NCI-H2227 (cell line): Measurements from ENCODE around the gene AKNA.

Source experiments
- DNase-seq: peaks from one replicate; lab custom pipeline; 2025; ENCODE audit not compliant: unreplicated experiment; lab: John Stamatoyannopoulos, UW

Gene AKNA

DNA sequence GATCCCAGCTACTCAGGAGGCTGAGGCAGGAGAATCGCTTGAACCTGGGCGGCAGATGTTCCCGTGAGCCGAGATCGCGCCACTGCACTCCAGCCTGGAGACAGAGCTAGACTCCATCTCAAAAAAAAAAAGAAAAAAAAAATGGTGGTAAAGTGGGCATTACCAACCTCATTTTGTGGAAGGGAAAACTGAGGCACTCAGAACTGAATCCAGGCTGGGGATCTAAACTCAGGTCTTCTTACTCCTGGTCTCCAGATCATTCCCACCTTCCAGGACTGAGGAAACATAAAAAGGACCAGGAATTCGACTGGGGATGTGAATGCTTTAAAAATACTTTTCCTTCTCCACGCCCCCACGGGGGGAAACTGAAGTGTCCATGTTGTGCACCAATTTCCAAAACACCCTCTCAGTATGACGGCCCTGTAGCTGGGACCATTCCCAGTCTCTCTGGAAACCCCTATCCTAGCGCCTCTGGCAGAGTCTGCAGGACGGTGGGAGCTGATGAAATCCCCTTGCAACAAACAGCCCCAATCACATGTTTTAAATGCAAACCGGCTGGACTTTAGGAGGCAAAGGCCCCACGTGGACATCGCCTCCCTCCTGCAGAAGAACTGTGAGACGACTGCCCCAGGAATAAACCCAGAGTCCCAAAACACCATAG lies 8.9 kb upstream of the AKNA start:
- peak; percentile 17 for DNase-seq

DNA sequence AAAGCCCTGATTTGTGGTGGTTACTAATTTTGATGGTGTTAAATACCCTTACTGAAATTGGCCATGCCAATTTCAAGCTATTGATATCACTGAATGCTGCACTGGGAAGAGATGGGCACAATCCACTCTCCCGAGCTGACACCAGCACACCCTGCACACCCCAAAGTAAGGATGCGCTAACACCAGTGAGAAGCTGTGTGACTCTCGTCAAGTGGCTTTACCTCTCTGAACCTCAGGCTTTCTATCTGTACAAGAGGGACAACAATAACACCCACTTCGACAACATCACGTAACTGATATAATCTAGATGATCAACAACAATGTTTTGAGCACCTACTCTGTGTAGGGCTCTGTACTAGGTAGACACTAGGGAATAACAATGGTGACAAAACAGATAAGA lies 8.0 kb upstream of the AKNA start:
- no peak for DNase-seq

DNA sequence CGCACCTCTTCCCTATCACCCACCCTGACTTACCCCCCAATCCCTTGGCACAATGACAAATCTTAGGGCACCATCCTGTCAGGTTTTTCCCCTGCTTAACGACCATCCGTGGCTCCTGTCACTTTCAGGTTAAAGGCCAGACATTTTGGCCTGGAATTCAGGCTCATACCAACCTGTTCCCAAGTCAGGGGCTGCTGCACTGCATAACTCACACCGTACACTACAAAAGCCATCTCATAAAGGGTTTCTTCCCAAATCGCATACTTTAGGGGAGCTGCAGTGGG lies 7.5 kb upstream of the AKNA start:
- no peak for DNase-seq

DNA sequence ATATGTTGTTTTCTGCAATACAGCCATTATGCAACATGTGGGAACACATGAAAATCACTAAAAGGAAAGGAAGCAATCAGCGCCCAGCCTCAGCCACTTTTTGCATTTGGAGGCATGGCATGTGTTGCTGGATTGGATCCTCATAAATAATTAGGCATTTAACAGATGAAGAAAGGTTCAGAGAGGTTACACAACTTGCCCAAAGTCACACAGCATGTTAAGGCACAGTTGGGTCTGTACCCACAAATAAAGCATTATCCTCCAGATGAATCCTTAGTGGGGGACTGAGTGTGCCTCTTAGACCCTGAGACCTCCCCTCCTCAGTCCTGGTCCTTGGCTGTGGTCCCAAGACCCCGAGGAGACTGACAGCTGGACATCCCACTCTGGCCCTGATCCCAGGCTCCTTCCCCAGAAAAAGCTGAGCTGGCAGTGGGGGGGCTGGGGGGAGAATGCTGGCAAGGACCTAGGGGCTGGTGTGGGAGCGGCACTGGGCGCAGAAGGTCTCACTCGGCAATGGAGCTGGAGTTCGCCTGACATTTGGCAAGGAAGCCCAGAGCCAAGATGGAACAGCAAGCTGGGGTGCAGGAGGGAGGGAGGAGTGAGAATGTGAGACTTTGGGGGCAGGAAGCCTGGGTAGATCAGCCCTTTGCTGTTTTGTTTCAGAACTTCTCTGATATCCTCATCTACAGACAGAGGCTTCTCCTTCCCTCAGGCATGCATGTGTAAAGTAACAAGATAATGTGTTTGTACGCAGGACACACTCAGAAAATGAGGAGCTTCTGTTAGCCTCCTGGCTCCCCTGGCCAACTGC lies 6.9 kb upstream of the AKNA start:
- DNase-seq = no peak

DNA sequence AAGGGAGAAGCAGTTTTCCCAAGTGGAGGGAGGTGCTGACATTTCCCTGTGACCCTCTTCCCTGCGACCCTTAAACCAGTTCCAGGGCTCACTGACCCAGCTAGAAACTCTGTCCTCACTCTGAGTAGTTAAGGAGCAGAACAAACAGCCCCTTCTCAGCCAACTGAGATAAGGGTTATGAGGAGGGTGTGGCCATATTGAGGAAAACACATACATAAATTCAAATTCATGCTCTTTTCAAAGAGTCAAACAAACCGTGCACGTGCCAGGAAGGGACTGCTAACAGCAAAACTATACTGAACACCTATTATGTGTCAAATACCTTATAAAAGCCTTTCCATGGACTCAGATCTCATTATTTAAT lies 4.9 kb upstream of the AKNA start:
- no peak for DNase-seq

DNA sequence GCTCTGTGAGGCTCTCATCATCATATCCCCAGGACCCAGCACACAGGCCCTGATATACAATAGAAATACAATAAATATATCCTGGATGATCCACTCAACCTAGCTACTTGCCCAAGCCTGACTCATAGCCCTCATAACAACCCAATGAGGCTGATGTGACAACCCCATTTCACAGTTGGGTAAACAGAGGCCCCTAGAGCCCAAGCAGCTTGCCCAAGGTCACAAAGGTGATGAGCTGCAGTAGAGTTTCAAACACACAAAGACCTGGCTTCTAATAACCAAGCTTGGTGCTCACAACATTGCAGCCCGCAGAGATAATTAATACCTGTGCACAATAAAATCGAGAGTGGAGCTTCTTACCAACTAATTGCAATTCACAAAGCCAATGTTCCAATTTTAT lies 3.2 kb upstream of the AKNA start:
- DNase-seq = peak; percentile 69

DNA sequence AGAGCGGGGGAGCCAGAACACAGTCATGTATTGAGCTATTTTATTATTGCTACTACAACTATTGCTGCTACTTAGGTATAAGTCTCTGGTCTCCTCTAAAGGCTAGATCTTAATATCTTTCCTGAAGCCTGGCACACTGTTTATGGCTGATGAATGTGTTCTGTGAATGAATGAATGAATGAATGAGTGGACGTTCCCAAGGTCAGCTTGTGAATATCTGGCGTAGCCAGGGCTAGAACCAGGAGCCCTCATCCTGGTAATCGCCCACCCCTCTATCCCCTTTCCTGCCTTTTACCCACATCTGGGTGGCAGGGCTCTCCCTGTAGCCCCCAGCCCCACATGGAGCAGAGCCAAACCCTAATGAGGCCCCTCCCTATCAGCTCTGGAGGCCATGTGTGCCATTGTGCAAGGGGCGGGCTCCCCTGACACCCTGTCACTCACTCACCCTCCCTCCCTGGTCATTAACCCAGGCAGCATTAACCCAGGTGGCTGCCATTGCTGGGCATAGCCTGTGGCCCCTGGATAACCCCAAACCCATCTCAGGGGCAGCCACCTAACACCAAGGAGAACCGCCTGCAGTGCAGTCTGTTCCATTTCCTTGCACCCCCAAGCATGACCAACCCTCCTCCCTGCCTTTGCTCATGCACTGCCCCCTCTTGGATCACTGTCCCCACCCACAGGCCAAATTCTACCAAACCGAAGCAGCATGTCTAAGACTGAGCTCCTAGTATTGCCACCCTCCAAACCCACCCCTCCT lies 2.0 kb upstream of the AKNA start:
- no peak for DNase-seq

DNA sequence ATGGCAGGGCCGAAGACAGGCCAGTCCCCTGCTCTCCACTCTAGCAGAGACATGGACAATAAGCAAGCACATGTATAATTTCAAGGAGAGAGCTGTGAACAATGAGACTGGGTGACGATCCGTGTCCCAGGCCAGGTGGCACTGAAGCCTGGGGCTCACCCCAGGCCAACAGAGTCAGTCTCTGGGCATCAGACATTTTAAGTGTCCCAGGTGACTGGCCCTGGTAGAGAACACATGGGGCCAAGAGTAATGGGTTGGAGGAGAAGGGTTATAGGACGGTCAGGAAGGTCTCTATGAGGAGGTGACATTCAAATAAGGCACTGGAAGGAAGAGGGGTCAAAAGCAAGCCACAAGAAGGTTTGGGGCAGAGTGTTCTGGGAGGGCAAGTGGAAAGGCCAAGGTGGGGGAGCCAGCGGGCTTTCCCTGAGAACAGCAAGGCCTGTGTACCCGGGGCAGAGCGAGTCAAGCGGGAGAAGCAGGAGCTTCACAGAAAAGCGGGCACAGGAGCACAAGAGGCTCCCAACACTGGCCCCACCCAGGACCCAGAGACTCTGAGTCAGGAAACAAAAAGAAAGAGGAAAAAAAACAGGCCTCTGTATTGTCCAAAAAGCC lies 1.1 kb upstream of the AKNA start:
- DNase-seq = no peak

DNA sequence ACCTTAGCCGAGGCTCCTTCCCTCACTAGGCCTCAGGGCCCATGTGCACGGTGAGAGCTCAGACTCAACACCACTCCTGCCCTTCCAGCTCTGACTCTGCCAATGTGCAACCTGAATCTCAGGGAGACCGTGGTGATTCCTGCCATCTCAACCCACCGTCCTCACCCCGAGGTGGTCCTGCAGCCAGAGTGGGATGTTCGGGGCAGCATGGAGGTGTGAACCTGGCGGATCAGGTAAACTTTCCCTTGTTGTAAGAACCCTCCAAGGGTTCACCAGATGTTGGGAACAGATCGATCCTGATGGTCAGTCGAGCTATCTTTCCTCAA lies 538 bp upstream of the AKNA start:
- DNase-seq = no peak

DNA sequence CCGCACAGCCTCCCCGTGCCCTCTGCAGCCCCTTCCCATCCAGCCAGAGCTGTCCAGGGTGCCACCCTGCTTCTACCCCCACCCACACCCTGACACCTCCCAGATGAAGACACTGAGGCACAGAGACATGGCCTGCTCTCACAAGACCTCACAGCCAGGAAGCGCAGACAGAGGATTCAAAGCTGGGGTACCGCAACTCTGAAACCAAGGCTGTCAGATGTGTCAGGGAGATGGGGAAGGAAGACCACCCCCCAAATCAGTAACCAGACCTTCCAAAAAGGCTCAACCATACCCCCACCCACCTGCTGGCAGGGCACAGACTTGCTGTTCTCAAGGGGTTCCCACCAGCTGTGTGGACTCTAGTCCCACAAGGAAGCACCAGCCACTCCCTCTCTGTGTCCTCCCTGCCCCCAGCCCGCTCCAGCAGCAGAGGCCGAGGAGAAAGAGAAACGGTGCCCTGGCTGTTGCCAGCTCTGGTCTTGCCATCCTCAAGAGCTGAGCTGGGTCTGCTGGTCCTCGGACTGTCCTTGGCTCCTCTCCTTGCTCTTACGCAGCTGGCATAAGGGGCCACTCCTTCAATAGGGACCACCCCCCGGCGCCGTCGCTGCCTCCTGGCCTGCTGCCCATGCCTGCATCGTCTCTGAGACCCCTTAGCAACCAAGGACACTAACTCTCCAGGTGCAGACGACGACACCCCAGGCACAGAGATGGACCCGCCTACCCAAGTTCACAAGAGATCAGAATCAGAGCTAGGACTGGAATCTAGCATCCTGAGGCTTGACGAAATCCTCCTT lies 699 bp downstream of the AKNA start:
- peak; percentile 17 for DNase-seq

DNA sequence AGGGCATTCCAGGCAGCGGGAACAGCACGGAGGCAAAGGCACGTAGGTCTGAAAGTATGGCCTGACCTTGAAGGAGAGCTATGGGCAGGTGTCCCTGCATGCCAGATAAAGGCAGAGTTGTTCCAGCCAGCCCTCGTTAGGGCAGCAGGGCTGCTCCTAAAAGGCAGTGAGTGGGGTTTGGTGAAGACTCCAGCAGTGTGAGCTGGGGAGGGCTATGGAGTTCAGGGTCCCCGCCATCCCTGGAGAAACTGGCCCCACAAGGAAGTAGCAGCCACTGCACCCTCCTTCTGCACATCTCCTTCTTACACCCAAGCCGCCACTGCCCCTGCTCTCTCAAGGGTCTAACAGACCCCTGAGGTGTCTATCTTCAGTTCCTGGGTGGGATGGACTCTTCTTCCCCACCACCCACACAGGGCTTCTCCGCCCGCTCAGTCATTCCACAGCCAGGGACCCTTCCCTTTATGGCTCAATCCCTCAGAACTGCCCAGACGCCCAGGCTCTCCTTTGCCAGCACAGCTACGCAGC lies 1.4 kb downstream of the AKNA start:
- no peak for DNase-seq

DNA sequence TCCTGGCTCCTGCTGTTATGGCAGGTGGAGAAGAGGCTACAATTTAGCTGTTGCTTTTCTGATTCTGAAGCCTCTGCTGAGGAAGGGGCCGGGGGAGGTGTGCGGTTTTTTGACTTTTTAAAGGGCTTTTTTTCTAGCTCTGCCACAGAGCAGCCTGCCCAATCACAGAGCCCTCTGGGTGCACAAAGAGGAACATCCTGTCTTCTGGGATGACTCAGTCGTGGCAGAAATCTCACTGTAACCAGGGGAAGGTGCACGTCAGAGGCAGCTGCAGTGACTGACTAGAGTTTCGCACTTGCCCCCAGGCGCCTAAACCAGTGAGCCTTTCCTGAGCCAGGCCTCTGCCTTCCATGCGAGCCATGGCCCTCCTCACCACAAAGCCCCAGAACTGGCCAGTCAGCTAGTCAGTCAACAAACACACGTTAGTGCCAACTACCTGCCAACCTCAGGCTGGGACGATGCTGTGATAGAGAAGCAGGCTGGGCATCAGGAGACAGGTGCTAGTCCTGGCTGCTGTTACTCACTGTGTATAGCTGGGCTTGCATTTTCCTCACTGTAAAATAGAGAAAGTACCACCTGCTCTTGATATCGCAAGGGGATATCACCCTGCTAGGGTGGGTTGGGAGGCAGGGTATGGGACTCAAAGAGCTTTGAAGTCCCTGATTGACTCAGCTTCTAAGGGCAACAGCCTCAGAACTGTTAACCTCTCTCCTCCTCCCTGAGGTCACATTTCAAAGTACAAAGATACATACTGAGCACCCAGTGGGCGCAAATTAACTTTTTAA lies 2.2 kb downstream of the AKNA start:
- DNase-seq = no peak

DNA sequence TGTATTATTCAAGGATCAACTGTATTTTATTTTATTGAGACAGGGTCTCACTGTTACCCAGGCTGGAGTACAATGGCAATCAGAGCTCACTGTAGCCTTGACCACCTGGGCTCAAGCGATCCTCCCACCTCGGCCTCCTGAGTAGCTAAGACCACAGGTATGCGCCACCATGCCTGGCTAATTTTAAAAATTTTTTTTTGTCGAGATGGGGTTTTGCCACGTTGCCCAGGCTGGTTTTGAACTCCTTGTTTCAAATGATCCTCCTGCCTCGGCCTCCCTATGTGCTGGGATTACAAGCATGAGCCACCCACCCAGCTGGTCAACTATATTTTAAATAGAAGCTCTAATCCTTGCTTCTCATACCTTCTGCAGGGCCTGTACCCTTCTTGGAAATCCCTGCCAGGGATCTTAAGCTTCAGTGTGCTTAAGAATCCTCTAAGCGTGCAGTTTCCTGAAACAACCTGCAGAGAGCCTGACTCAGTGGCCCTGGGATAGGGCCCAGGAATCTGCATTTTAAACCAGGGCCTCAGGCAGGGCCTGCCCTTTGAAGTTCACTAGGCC lies 2.9 kb downstream of the AKNA start:
- DNase-seq = no peak

DNA sequence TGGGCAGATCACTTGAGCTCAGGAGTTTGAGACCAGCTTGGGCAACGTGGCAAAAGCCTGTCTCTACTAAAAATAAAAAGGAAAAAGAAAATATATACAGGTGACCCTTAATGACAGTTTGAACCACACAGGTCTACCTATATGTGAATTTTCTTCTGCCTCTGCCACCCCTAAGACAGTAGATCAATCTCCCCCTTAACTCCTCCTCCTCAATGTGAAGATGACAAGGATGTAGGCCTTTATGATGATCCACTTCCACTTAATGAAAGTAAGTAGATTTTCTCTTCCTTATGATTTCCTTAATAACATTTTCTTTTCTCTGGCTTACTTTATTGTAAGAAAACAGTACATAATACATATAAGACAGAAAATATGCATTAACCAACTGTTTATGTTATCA lies 3.4 kb downstream of the AKNA start:
- DNase-seq = no peak

DNA sequence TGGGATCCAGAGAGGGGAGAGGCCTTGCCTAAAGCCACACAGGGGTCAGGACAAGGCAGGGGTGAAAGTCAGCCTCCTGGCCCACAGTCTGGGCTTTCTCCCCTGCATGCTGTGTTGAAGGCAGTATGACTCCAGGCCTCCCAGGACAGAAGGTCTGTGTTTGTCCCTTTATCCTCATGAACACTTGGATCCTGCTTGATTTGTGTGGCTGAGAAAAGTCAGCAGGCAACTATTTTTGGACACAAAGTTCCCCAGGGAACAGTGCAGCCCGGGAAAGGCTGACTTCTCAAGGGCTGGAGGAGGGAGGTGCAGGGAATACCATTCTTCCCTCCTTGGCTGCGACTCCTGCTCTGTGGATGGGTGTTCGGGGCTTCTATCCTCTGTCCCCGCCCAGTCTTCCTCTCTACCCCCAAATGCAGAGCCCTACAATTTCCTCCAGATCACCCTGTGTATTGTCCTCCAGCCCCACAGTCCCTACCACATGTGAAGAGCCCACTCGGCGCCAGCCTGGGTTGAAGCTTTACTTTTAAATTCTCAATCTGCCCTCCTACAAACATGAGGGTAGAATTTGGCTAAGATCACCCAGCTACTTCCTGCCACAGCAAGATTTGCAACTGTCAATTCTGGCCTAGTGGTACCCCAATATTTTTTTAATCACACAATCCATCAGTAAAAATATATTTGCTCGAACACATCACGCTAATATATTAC lies 4.1 kb downstream of the AKNA start:
- DNase-seq = no peak

DNA sequence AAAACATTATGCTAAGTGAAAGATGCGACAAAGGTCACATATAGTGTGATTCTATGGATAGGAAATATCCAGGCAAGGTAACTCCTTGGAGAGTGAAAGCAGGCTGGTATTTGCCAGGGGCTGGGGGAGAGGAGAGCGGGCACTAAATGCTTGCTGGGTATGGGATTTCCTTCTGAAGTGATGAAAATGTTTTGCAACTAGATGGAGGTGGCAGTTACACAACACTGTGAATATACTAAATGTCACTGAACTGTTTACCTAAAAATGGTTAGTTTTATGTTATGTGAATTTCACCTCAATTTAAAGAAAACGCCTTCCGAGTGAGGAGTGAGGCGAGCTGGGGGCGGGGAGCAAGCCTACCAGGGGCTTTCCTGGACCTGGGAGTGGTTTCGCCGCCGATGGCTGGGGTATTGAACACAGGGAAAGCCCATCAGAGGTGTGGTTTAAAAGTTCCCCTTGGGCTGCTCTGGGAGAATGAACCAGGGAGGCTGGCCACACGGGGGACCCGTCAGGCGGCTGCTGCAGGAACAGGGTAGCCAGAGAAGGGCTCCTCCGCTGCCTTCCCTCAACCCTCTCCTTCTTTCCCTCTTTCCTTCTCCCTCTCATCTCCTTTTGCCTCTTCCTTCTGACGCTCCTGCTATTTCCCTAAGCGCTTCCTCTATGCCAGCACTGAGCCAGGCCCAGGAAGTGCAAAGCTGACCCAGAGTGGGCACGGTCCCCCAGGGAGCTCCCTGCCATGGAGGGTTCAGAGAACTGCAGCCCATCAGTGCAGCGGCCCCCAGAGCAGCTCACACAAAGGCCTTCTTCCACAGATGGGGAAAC lies 4.9 kb downstream of the AKNA start:
- DNase-seq = no peak

DNA sequence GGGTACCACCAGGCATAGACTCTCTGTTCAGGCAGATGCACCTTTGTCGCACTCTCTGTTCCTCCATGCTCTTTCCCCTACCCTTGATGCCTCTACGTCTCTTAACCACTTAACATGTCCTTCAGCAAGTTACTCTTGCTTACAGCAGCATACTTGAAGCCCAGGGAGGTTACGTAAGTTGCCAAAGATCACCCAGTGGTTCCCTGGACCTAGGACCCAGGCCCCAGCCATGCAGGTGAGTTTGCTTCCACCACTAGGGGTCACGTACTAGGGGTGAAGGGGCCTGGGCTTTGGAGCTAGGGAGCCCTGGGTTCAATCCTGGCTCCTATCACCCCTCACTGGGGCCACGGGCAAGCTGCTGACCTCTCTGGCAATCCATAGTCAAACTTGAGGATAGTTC lies 8.9 kb downstream of the AKNA start:
- no peak for DNase-seq

DNA sequence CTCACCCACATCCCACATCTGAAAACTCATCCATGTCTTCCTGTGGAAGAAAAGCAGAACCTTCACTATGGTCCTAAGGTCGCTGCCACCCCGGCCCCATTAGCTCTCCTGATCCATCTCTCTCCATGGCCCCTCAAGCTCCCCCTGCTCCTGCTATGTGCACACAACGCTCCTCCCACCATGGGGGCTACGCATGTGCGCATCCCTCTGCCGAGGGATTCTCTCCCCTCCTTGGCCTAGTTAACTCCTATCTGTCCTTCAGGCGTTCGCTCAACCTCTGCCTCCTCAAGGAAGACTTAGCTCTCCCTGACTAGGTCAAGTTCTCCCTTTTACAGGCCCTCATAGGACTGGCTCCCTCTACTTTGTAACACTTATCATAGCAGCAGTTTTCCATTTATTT lies 9.8 kb downstream of the AKNA start:
- no peak for DNase-seq
